Body of pancreas (tissue), 4 donors: Measurements from ENCODE around the gene MRPL3.

Experiments
- CTCF ChIP-seq, 7 experiments: fragments of 450-650 bp in 4 of 7; fragments of 200-600 bp in 3 of 7; sonication (generic) in 3 of 7; IDR thresholded peaks; one replicate each; pipeline ENCODE4 v1.5.1; 2016 to 2019; ENCODE audit warnings: antibody characterized with exemption in 7 of 7
- POLR2A ChIP-seq, 3 donors: fragments of 450-650 bp; IDR thresholded peaks; one replicate each; pipeline ENCODE4 v1.6.1; 2016; ENCODE audit warnings: antibody characterized with exemption in 3 of 3, mild to moderate bottlenecking in 2 of 3

GRCh38 chr3:131458653-131459052 is 44.1 kb downstream of the MRPL3 start:
- TF ChIP-seq CTCF (IDR thresholded peaks at IDR 0.05) (no peak), POLR2A (IDR thresholded peaks at IDR 0.05) (no peak)
